ENCODE results near the gene HNF1B.

DNA sequence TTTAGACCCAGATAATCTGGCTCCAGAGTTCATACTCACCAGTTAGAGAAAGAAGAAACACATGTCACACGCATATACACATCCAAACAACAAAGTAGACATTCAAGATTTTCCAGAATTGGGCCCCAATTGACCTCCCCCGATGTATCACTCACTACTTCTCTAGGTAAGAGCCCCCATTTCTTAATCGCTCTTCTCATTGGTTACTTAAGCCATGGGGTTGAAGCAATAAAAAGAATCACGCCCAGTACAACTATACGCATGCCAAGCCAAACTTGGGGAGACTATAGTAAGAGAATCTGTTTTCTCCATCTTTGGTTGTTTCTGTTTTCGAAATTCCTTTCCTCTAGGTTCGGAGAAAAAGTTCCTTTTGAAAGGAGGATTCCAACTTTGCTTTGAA, 102.2 kb downstream of the HNF1B start:
- TF ChIP-seq TAF1 (IDR thresholded peaks at IDR 0.05; ENCODE audit: borderline replicate concordance, low read depth, low read length) (no peak), POLR2A (IDR thresholded peaks at IDR 0.05; ENCODE audit: low read depth, low read length) (no peak)

Measured in GM12892 (cell line).